GM18507 (cell line): ENCODE data around the gene ISYNA1.
A peak's percentile ranks its signal among the peaks of the same experiment; 100 is the strongest.

Source experiments
- DNase-seq: peaks from one replicate; pipeline ENCODE4 v3.0.0; 2011; ENCODE audit warnings: low read depth; ENCODE audit not compliant: insufficient read length; ENCODE audit errors: extremely low spot score
- FAIRE-seq: peaks from 2 replicates; lab custom pipeline; 2011; peaks lifted over from hg19 to GRCh38; lab: Jason Lieb, UNC

Gene ISYNA1

GRCh38 chr19:18446811-18447359 lies 9.0 kb upstream of the ISYNA1 start:
- FAIRE-seq (no peak), DNase-seq (no peak)

GRCh38 chr19:18446145-18446810 lies 8.3 kb upstream of the ISYNA1 start:
- DNase-seq (no peak), FAIRE-seq (no peak)

GRCh38 chr19:18445262-18445948 lies 7.5 kb upstream of the ISYNA1 start:
- FAIRE-seq (no peak), DNase-seq (no peak)

- DNase-seq (no peak), FAIRE-seq (no peak)
Measured at GRCh38 chr19:18444513-18444912, 6.6 kb upstream of the ISYNA1 start.

- DNase-seq (no peak), FAIRE-seq (no peak)
Measured at GRCh38 chr19:18443831-18444230, 5.9 kb upstream of the ISYNA1 start.

- FAIRE-seq, result no peak
- DNase-seq, result no peak
Measured at GRCh38 chr19:18443406-18443805, 5.5 kb upstream of the ISYNA1 start.

- FAIRE-seq (no peak), DNase-seq (no peak)
Measured at GRCh38 chr19:18442941-18443340, 5.0 kb upstream of the ISYNA1 start.

GRCh38 chr19:18441804-18442788 lies 4.2 kb upstream of the ISYNA1 start:
- no peak for DNase-seq
- FAIRE-seq, result peak; percentile 47

- DNase-seq (no peak), FAIRE-seq (no peak)
Measured at GRCh38 chr19:18440936-18441803, 3.2 kb upstream of the ISYNA1 start.

GRCh38 chr19:18440415-18440877 lies 2.5 kb upstream of the ISYNA1 start:
- DNase-seq (no peak), FAIRE-seq (no peak)

- DNase-seq (no peak), FAIRE-seq (no peak)
Measured at GRCh38 chr19:18439910-18440237, 1.9 kb upstream of the ISYNA1 start.

- peak; percentile 5 for FAIRE-seq
Measured at GRCh38 chr19:18439025-18439909, 1.3 kb upstream of the ISYNA1 start.

GRCh38 chr19:18438331-18439024 lies 545 bp upstream of the ISYNA1 start:
- FAIRE-seq (no peak), DNase-seq (no peak)

More at GRCh38 chr19:18439025-18439909, 1.3 kb upstream of the ISYNA1 start:
- no peak for DNase-seq

- FAIRE-seq, result peak; percentile 83
- DNase-seq, result peak; percentile 85
Measured at GRCh38 chr19:18436671-18437490, 1.1 kb downstream of the ISYNA1 start.

GRCh38 chr19:18435842-18436670 lies 1.9 kb downstream of the ISYNA1 start:
- FAIRE-seq (no peak), DNase-seq (no peak)
